A673 (cell line): Measurements from ENCODE around the gene PRG3. TPM values are rescaled to one million over a fixed set of nuclear protein-coding genes. Genes with fewer than 3 reads are reported as not detected.

ENCODE experiments used
- BruUV-seq: library from RNA; stranded (reverse); fragments of 400-500 nt; replicated peaks from 2 replicates; lab custom pipeline; 2021; lab: Mats Ljungman, UMichigan
- CTCF ChIA-PET: fragments of 300-600 bp; sonication (Branson Sonifier 250); formaldehyde crosslinking; loops from one replicate; lab custom pipeline; 2022; ENCODE audit warnings: antibody characterized with exemption; lab: Charles Lee
- POLR2A ChIA-PET: fragments of 300-600 bp; sonication (Branson Sonifier 250); formaldehyde crosslinking; loops from one replicate; lab custom pipeline; 2022; ENCODE audit warnings: antibody characterized with exemption; ENCODE audit not compliant: low non-redundant PET; lab: Charles Lee
- DNase-seq: peaks from one replicate; pipeline ENCODE4 v3.0.0-alpha.2; 2015; ENCODE audit warnings: low spot score
- H3K27ac ChIP-seq: fragments of 200-600 bp; sonication (generic); 2 replicates; pipeline ENCODE4 v1.5.1; 2016; ENCODE audit warnings: mixed run types, low read depth, mild to moderate bottlenecking, mixed read lengths, antibody characterized with exemption, low read length; ENCODE audit not compliant: poor library complexity, severe bottlenecking
- H3K27me3 ChIP-seq: fragments of 200-600 bp; sonication (generic); replicated peaks from 2 replicates; pipeline ENCODE4 v1.6.1; 2017; ENCODE audit warnings: mixed run types, low read depth, mild to moderate bottlenecking, mixed read lengths, antibody characterized with exemption, low read length; ENCODE audit not compliant: insufficient read depth, poor library complexity
- H3K36me3 ChIP-seq: fragments of 200-600 bp; sonication (generic); 2 replicates; pipeline ENCODE4 v1.6.1; 2016; ENCODE audit warnings: mixed run types, mild to moderate bottlenecking, mixed read lengths, antibody characterized with exemption, low read length; ENCODE audit not compliant: insufficient read depth, poor library complexity, severe bottlenecking
- H3K4me1 ChIP-seq: fragments of 200-600 bp; sonication (generic); 2 replicates; pipeline ENCODE4 v1.6.1; 2017; ENCODE audit warnings: mixed run types, mild to moderate bottlenecking, mixed read lengths, antibody characterized with exemption, low read length; ENCODE audit not compliant: insufficient read depth, poor library complexity, severe bottlenecking
- H3K4me3 ChIP-seq: fragments of 200-600 bp; sonication (generic); 2 replicates; pipeline ENCODE4 v1.5.1; 2016; ENCODE audit warnings: low read depth, mixed run types, mild to moderate bottlenecking, mixed read lengths, low read length; ENCODE audit not compliant: poor library complexity, severe bottlenecking
- H3K9me3 ChIP-seq: fragments of 200-600 bp; sonication (generic); 2 replicates; pipeline ENCODE4 v1.6.1; 2016; ENCODE audit warnings: mixed run types, low read depth, mild to moderate bottlenecking, mixed read lengths, antibody characterized with exemption, low read length; ENCODE audit not compliant: poor library complexity, severe bottlenecking
- CTCF ChIP-seq: fragments of 300-800, 200-600 bp; sonication (generic); conservative IDR thresholded peaks from 2 replicates; pipeline ENCODE4 v1.5.1; 2017; ENCODE audit warnings: low read depth, mild to moderate bottlenecking, antibody characterized with exemption, low read length, moderate library complexity, mixed read lengths
- EZH2 ChIP-seq: fragments of 200-600 bp; sonication (generic); IDR thresholded peaks from 2 replicates; pipeline ENCODE4 v1.6.1; 2017; ENCODE audit warnings: borderline replicate concordance, low read depth, mild to moderate bottlenecking, mixed read lengths, antibody characterized with exemption, low read length; ENCODE audit not compliant: poor library complexity, severe bottlenecking
- intact Hi-C: fragments of 100-400 bp; cut with micrococcal nuclease; formaldehyde crosslinking; loops from one replicate; pipeline ENCODE4 v1.10.0; 2022; ENCODE audit not compliant: unreplicated experiment
- total RNA-seq: library from RNA; stranded (reverse); gene quantifications from 2 replicates; pipeline ENCODE4 v1.2.3, GENCODE V29; 2021

The PRG3 gene
- total RNA-seq, 1 experiment from 2014 or later: not detected

- TF ChIP-seq EZH2 (no peak), CTCF (no peak)
- Histone ChIP-seq H3K27ac (no peak overlapping the region), H3K36me3 (no peaks in the 10 kb centered on the region), H3K9me3 (no peaks in the 10 kb centered on the region), H3K4me3 (no peak overlapping the region), H3K27me3 (peaks cover 3% of the 10 kb centered on the region), H3K4me1 (no peaks in the 10 kb centered on the region)
- POLR2A ChIA-PET: no interaction called here
- CTCF ChIA-PET: no interaction called here
- DNase-seq: peak; percentile 47
- intact Hi-C loops: no loop called here
- BruUV-seq: no TSS peak
These were observed 22.4 kb downstream of the PRG3 start for GRCh38 chr11:57358543-57358961.

GRCh38 chr11:57357856-57358255, 23.1 kb downstream of the PRG3 start:
- POLR2A ChIA-PET: no interaction called here
- DNase-seq: no peak
- Histone ChIP-seq H3K36me3 (no peaks in the 10 kb centered on the region), H3K9me3 (no peaks in the 10 kb centered on the region), H3K27me3 (peaks cover under 1% of the 10 kb centered on the region), H3K4me1 (no peaks in the 10 kb centered on the region), H3K27ac (no peak overlapping the region), H3K4me3 (no peak overlapping the region)
- CTCF ChIA-PET: no interaction called here
- intact Hi-C loops: no loop called here
- TF ChIP-seq CTCF (no peak), EZH2 (no peak)
- no TSS peak for BruUV-seq

GRCh38 chr11:57357310-57357709, 23.6 kb downstream of the PRG3 start:
- BruUV-seq: no TSS peak
- POLR2A ChIA-PET: no interaction called here
- H3K27ac ChIP-seq: no peak overlapping the region
- intact Hi-C loops: no loop called here
- no peaks in the 10 kb centered on the region for H3K27me3 ChIP-seq
- H3K36me3 ChIP-seq: no peaks in the 10 kb centered on the region
- TF ChIP-seq EZH2 (no peak), CTCF (no peak)
- CTCF ChIA-PET: interaction anchor here (0.9 kb wide), 1 partner anchor 12 kb away, joined by 3 read pairs; no protein-coding TSS in a partner anchor
- H3K4me1 ChIP-seq: no peaks in the 10 kb centered on the region
- H3K9me3 ChIP-seq: no peaks in the 10 kb centered on the region
- no peak overlapping the region for H3K4me3 ChIP-seq
- DNase-seq: no peak
